Diencephalon (tissue), 1 donor: ENCODE results near the gene NAA60. TPM values are rescaled to one million over a fixed set of nuclear protein-coding genes. Genes with fewer than 3 reads are reported as not detected.

Experiments used
- small RNA-seq: library from RNA; depleted of rRNA; stranded (forward); fragments of <200 nt; gene quantifications from one replicate; pipeline ENCODE3, GENCODE V24; 2014
- total RNA-seq: library from RNA; depleted of rRNA; stranded (reverse); fragments of >200 nt; gene quantifications from one replicate; pipeline ENCODE4 v1.2.3, GENCODE V29; 2014

Gene NAA60
- total RNA-seq = 16.1 TPM

GRCh38 chr16:3443108-3444031 is at the start of gene NAA60, which contains the start of gene ZNF597:
TSS of gene NAA60 (plus strand) at chr16:3443680. CDS start at chr16:3476228, 32,548 bp downstream.
TSS of gene ZNF597 (minus strand) at chr16:3443504. CDS start at chr16:3443153, 351 bp downstream.

DNA sequence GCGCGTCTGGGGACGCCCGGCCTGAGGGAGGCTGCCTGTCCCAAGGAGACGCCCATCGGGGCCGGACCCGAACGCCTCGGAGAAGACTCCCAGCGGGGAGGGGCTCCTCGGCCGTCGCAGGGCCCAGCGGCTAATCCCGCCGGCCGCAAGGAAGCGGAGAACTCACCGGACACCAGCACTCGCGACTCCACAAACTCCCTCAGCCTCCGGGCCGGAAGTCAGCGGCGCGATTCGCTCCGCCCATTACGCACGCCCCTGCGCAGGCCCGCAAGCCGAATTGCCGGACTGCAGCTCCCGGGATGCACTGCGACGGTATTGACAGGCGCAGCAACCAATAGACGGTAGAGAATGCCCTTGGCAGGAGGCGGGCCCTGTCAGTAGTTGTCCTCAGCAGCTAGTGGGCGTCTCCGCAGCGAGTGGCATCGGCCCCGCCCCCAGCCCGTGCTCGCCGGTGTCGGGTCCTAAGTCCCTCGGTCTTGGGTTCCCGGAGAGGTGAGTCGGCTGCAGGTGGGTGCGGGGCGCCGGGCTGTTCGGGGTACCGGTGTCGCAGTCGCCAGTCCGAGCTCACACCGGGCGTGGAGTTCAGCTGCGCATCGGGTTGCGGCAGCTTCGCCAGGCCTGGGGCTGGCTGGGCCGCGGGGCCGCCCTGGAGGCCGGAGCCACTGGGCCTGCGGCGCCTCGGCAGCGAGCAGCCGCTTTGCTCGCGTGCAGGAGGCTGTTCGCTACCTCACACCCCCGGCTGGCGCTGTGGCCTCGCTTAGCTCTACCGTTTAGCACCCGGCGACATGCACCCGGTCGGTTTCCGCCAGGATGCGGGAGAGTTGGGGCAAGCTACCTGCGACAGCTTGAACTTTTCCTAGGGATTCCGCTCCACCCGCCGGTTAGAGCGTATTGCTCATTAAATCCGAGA is 42.4 kb upstream of the NAA60 start, which contains the start of the genes ZNF174 and ZSCAN32:
Gene ZNF174, plus strand, starts transcription at position 437 of the 910 bp plus-strand sequence. CDS start 790 bp downstream, outside the sequence.
Gene ZSCAN32, minus strand, starts transcription at position 226 of the 910 bp plus-strand sequence. CDS start 3,447 bp downstream, outside the sequence.

DNA sequence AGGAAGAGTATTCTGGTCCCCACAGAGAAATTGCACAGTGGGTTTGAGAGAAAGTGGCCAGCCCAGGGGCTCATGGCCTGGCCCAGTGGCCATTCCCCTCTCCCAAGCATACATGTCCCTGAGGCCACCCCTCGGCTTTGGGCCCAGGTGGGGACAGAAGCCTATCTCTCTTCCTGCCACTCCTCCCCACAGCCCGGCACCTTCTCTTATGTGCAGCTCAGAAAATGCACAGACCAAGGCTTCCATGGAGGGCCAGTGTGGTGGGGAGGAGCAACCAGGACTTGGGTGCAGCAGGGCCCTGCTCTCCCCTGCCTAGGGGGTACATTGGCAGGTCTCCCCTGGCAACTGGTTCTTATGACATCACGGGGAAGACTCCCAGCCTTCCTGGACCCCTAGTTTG is 51.7 kb downstream of the NAA60 start, which contains the start of gene C16orf90:
Gene C16orf90, minus strand, starts transcription at position 314 of the 400 bp plus-strand sequence. Its CDS starts 68 bp downstream, at position 246.

Small RNA genes within 50 kb of the gene (small RNA-seq; reads per million reads assigned to genes)
- not detected for gene MIR6126

Other genes with a start within 250 kb of the NAA60 start
- 15.9 TPM for gene ZNF200, start 208.5 kb upstream of the NAA60 start, total RNA-seq
- 0.46 TPM for gene MEFV, start 187.0 kb upstream of the NAA60 start, total RNA-seq
- 36.0 TPM for gene ZNF263, start 160.2 kb upstream of the NAA60 start, total RNA-seq
- 22.4 TPM for gene TIGD7, start 138.2 kb upstream of the NAA60 start, total RNA-seq
- gene ZNF75A, start 138.2 kb upstream of the NAA60 start, total RNA-seq = 32.8 TPM
- 0.46 TPM for gene OR2C1, start 87.8 kb upstream of the NAA60 start, total RNA-seq
- 7.8 TPM for gene ZSCAN32, start 42.7 kb upstream of the NAA60 start, total RNA-seq
- gene ZNF174, start 42.5 kb upstream of the NAA60 start, total RNA-seq = 12.7 TPM
- 4.6 TPM for gene ZNF597, start 176 bp upstream of the NAA60 start, total RNA-seq
- gene C16orf90, start 51.8 kb downstream of the NAA60 start, total RNA-seq = not detected
- 42.7 TPM for gene CLUAP1, start 57.3 kb downstream of the NAA60 start, total RNA-seq
- 0.69 TPM for gene NLRC3, start 133.7 kb downstream of the NAA60 start, total RNA-seq
- 9.9 TPM for gene SLX4, start 167.9 kb downstream of the NAA60 start, total RNA-seq
- gene DNASE1, start 211.0 kb downstream of the NAA60 start, total RNA-seq = 39.9 TPM